Measurements from ENCODE around the gene PDE1A.

- TF ChIP-seq CTCF (IDR thresholded peaks at IDR 0.05; ENCODE audit: low read depth, low read length, missing input control) (no peak), REST (IDR thresholded peaks at IDR 0.05) (no peak), ZBTB33 (IDR thresholded peaks at IDR 0.05) (no peak)
These were observed 58.4 kb downstream of the PDE1A start for GRCh38 chr2:182368446-182368845.
